Measurements from ENCODE around the gene KLK8. TPM values are rescaled to one million over a fixed set of nuclear protein-coding genes. Genes with fewer than 3 reads are reported as not detected.

KLK8 gene, protein sequence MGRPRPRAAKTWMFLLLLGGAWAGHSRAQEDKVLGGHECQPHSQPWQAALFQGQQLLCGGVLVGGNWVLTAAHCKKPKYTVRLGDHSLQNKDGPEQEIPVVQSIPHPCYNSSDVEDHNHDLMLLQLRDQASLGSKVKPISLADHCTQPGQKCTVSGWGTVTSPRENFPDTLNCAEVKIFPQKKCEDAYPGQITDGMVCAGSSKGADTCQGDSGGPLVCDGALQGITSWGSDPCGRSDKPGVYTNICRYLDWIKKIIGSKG
- polyA plus RNA-seq (2013), result 1.6 TPM in 2 replicates

DNA sequence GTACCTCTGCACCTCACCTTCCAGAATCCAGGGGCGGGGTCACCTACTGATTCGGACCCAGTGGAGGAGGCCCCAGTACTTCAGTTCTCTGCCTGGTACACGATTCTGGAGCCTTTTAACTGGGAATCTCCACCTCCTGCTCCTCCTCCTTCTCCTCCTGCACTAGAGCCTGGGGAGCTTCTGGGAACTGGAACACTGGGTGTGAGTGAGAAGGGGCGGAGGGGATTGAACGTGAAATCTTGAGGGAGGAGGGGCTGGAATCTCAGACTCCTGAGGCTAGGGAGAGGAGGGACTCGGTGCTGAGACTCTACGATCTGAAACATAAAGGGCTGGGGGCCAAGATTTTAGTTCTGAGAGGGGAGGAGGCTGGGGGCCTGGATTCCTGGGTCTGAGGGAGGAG lies at the start of gene KLK8:
TSS of gene KLK8 (minus strand) at position 90 of the 400 bp plus-strand sequence. CDS start 437 bp downstream, outside the sequence.
- H3K36me3 ChIP-seq (ENCODE audit: control insufficient read depth in 1 of 2, insufficient read depth in 2 of 2, low read length in 2 of 2), result no peaks in the 10 kb centered on the region
- H4K8ac ChIP-seq (ENCODE audit: low read depth, low read length), result peak within 1 kb of the TSS; percentile 13
- peak within 1 kb of the TSS; percentile 22 for H2BK12ac ChIP-seq (ENCODE audit: low read length)
- no peak within 1 kb of the TSS for H3K18ac ChIP-seq (ENCODE audit: low read length)
- no peak within 1 kb of the TSS for H3K4ac ChIP-seq (ENCODE audit: low read depth, low read length)
- no peak within 1 kb of the TSS for H3K9ac ChIP-seq (ENCODE audit: low read length)
- H3K23ac ChIP-seq (ENCODE audit: low read length), result no peak within 1 kb of the TSS
- no peak within 1 kb of the TSS for H2BK120ac ChIP-seq (ENCODE audit: insufficient read depth, low read length, poor library complexity)
- no peaks in the 10 kb centered on the region for H3K79me2 ChIP-seq (ENCODE audit: control insufficient read depth, insufficient read depth, low read length, poor library complexity)
- no peaks in the 10 kb centered on the region for H3K27me3 ChIP-seq (ENCODE audit: insufficient read depth, low read length)
- peak within 1 kb of the TSS; percentile 13 for H3K4me2 ChIP-seq (ENCODE audit: low read length)
- H3K79me1 ChIP-seq (ENCODE audit: low read length), result no peaks in the 10 kb centered on the region
- peaks cover 10 to 13% of the 10 kb centered on the region in 2 experiments for H3K4me1 ChIP-seq (ENCODE audit: control insufficient read depth in 1 of 2, insufficient read depth in 2 of 2, low read length in 2 of 2)
- WGBS (ENCODE audit: extremely low coverage, insufficient coverage, insufficient read length), result no CpG with 5 or more reads among the region's 7 CpGs
- H3K27ac ChIP-seq (ENCODE audit: low read depth, low read length), result no peak within 1 kb of the TSS
- peak within 1 kb of the TSS; percentile 4 for H4K91ac ChIP-seq (ENCODE audit: low read depth, low read length)
- no peak within 1 kb of the TSS for H2AK5ac ChIP-seq (ENCODE audit: low read length)
- peak within 1 kb of the TSS; percentile 4 for H3K14ac ChIP-seq (ENCODE audit: low read length)
- no peak for DNase-seq
- peak within 1 kb of the TSS; percentile 35 for H2BK5ac ChIP-seq (ENCODE audit: low read depth, low read length, poor library complexity)
- H4K12ac ChIP-seq (ENCODE audit: low read depth, low read length), result no peak within 1 kb of the TSS
- H3K9me3 ChIP-seq (ENCODE audit: insufficient read depth, low read depth, low read length), result no peaks in the 10 kb centered on the region
- H2AFZ ChIP-seq (ENCODE audit: insufficient read depth, low read length, poor library complexity), result peak within 1 kb of the TSS; percentile 18
- H3K4me3 ChIP-seq (ENCODE audit: low read depth, low read length), result no peak within 1 kb of the TSS

DNA sequence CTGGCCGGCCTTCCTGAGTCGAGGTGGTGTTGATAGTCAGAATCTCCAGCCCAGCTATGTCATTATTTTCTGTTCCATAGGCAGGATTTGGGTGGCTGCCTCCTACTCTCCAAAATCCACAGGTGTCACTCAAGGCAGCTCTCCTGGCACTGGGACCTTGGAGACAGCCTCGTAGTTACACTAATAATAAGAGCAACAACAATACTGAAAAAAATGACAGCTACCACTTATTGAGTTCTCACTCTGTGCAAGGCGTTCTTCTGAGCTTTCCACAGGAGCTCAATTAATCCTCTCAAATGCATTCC lies 45.6 kb upstream of the KLK8 start:
- no peaks in the 10 kb centered on the region for H3K79me1 ChIP-seq (ENCODE audit: low read length)
- no peak overlapping the region for H3K27ac ChIP-seq (ENCODE audit: low read depth, low read length)
- no peak overlapping the region for H2BK5ac ChIP-seq (ENCODE audit: low read depth, low read length, poor library complexity)
- no peak overlapping the region for H3K4me2 ChIP-seq (ENCODE audit: low read length)
- no peak overlapping the region for H2AK5ac ChIP-seq (ENCODE audit: low read length)
- no peak overlapping the region for H2BK120ac ChIP-seq (ENCODE audit: insufficient read depth, low read length, poor library complexity)
- no peak overlapping the region for H3K14ac ChIP-seq (ENCODE audit: low read length)
- no peaks in the 10 kb centered on the region for H3K79me2 ChIP-seq (ENCODE audit: control insufficient read depth, insufficient read depth, low read length, poor library complexity)
- H4K8ac ChIP-seq (ENCODE audit: low read depth, low read length), result no peak overlapping the region
- DNase-seq, result no peak
- H3K9ac ChIP-seq (ENCODE audit: low read length), result no peak overlapping the region
- no peak overlapping the region for H3K4ac ChIP-seq (ENCODE audit: low read depth, low read length)
- H3K4me3 ChIP-seq (ENCODE audit: low read depth, low read length), result no peak overlapping the region
- no peak overlapping the region for H4K91ac ChIP-seq (ENCODE audit: low read depth, low read length)
- H4K12ac ChIP-seq (ENCODE audit: low read depth, low read length), result no peak overlapping the region
- no peak overlapping the region for H3K18ac ChIP-seq (ENCODE audit: low read length)
- no peaks in the 10 kb centered on the region for H3K9me3 ChIP-seq (ENCODE audit: insufficient read depth, low read depth, low read length)
- H3K36me3 ChIP-seq (ENCODE audit: control insufficient read depth in 1 of 2, insufficient read depth in 2 of 2, low read length in 2 of 2), result no peaks in the 10 kb centered on the region
- H3K23ac ChIP-seq (ENCODE audit: low read length), result no peak overlapping the region
- no peak overlapping the region for H2BK12ac ChIP-seq (ENCODE audit: low read length)
- WGBS (ENCODE audit: extremely low coverage, insufficient coverage, insufficient read length), result no CpG with 5 or more reads among the region's 4 CpGs
- no peaks in the 10 kb centered on the region for H3K4me1 ChIP-seq (ENCODE audit: control insufficient read depth in 1 of 2, insufficient read depth in 2 of 2, low read length in 2 of 2)
- no peaks in the 10 kb centered on the region for H3K27me3 ChIP-seq (ENCODE audit: insufficient read depth, low read length)
- no peak overlapping the region for H2AFZ ChIP-seq (ENCODE audit: insufficient read depth, low read length, poor library complexity)

DNA sequence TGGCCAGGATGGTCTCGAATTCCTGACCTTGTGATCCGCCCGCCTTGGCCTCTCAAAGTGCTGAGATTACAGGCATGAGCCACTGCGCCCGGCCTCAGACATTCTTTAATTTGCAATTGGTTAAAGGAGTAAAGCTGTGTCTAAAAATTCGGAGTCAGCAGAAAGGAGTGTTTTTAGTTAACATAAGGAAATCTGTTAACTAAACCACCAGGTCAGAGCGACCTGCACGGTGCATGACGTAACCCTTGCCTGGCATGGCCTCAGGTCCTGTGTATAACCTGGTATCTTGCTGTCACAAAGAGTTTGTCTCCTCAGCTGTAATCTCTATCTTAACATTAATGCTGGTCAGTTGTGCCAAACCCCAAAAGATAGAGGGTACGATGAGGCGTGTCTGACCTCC lies 42.9 kb upstream of the KLK8 start:
- WGBS (ENCODE audit: extremely low coverage, insufficient coverage, insufficient read length), result no CpG with 5 or more reads among the region's 11 CpGs

DNA sequence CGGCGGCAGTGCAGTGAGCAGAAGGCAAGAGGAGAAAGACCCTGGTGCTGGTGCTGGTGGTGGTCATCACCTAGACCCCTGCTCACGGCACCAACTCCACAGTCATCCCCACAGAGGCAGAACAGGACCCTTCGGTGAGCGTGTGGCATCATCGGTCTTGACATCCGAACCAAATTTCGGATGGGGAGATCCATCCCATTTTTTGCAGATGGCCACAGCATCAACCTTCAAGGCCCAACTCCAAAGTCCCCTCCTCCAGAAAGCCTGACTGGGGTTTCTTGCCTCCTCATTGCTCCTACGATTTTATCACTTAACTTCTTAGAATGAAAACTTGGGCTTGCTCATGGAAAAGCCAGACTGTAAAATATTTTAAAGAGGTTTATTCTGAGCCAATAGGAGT lies 42.1 kb upstream of the KLK8 start:
- Histone ChIP-seq H4K91ac (ENCODE audit: low read depth, low read length) (no peak overlapping the region), H3K18ac (ENCODE audit: low read length) (no peak overlapping the region), H3K9ac (ENCODE audit: low read length) (no peak overlapping the region), H3K79me1 (ENCODE audit: low read length) (no peaks in the 10 kb centered on the region), H3K14ac (ENCODE audit: low read length) (no peak overlapping the region), H2BK120ac (ENCODE audit: insufficient read depth, low read length, poor library complexity) (no peak overlapping the region), H2AFZ (ENCODE audit: insufficient read depth, low read length, poor library complexity) (no peak overlapping the region), H3K9me3 (ENCODE audit: insufficient read depth, low read depth, low read length) (no peaks in the 10 kb centered on the region), H3K79me2 (ENCODE audit: control insufficient read depth, insufficient read depth, low read length, poor library complexity) (no peaks in the 10 kb centered on the region), H4K8ac (ENCODE audit: low read depth, low read length) (no peak overlapping the region), H3K27ac (ENCODE audit: low read depth, low read length) (no peak overlapping the region), H3K36me3 (ENCODE audit: control insufficient read depth in 1 of 2, insufficient read depth in 2 of 2, low read length in 2 of 2) (no peaks in the 10 kb centered on the region), H2BK5ac (ENCODE audit: low read depth, low read length, poor library complexity) (no peak overlapping the region), H3K23ac (ENCODE audit: low read length) (no peak overlapping the region), H3K4me2 (ENCODE audit: low read length) (no peak overlapping the region), H3K27me3 (ENCODE audit: insufficient read depth, low read length) (no peaks in the 10 kb centered on the region), H2AK5ac (ENCODE audit: low read length) (no peak overlapping the region), H4K12ac (ENCODE audit: low read depth, low read length) (no peak overlapping the region), H2BK12ac (ENCODE audit: low read length) (no peak overlapping the region), H3K4me3 (ENCODE audit: low read depth, low read length) (no peak overlapping the region), H3K4me1 (ENCODE audit: control insufficient read depth in 1 of 2, insufficient read depth in 2 of 2, low read length in 2 of 2) (no peaks in the 10 kb centered on the region), H3K4ac (ENCODE audit: low read depth, low read length) (no peak overlapping the region)
- no CpG with 5 or more reads among the region's 9 CpGs for WGBS (ENCODE audit: extremely low coverage, insufficient coverage, insufficient read length)
- no peak for DNase-seq

More for the DNA sequence above, 42.9 kb upstream of the KLK8 start:
- Histone ChIP-seq H4K8ac (ENCODE audit: low read depth, low read length) (no peak overlapping the region), H3K9me3 (ENCODE audit: insufficient read depth, low read depth, low read length) (no peaks in the 10 kb centered on the region), H4K91ac (ENCODE audit: low read depth, low read length) (no peak overlapping the region), H2AK5ac (ENCODE audit: low read length) (no peak overlapping the region), H4K12ac (ENCODE audit: low read depth, low read length) (no peak overlapping the region), H3K27ac (ENCODE audit: low read depth, low read length) (no peak overlapping the region), H3K4ac (ENCODE audit: low read depth, low read length) (no peak overlapping the region), H3K9ac (ENCODE audit: low read length) (no peak overlapping the region), H2BK120ac (ENCODE audit: insufficient read depth, low read length, poor library complexity) (no peak overlapping the region), H2AFZ (ENCODE audit: insufficient read depth, low read length, poor library complexity) (no peak overlapping the region), H3K14ac (ENCODE audit: low read length) (no peak overlapping the region), H3K4me3 (ENCODE audit: low read depth, low read length) (no peak overlapping the region), H3K4me1 (ENCODE audit: control insufficient read depth in 1 of 2, insufficient read depth in 2 of 2, low read length in 2 of 2) (no peaks in the 10 kb centered on the region), H3K18ac (ENCODE audit: low read length) (no peak overlapping the region), H3K36me3 (ENCODE audit: control insufficient read depth in 1 of 2, insufficient read depth in 2 of 2, low read length in 2 of 2) (no peaks in the 10 kb centered on the region), H3K79me2 (ENCODE audit: control insufficient read depth, insufficient read depth, low read length, poor library complexity) (no peaks in the 10 kb centered on the region), H3K27me3 (ENCODE audit: insufficient read depth, low read length) (no peaks in the 10 kb centered on the region), H2BK12ac (ENCODE audit: low read length) (no peak overlapping the region), H3K79me1 (ENCODE audit: low read length) (no peaks in the 10 kb centered on the region), H2BK5ac (ENCODE audit: low read depth, low read length, poor library complexity) (no peak overlapping the region), H3K4me2 (ENCODE audit: low read length) (no peak overlapping the region), H3K23ac (ENCODE audit: low read length) (no peak overlapping the region)
- DNase-seq, result no peak
